SJSA1 (cell line): ENCODE measurements around the gene SLC26A2. TPM values are rescaled to one million over a fixed set of nuclear protein-coding genes. Genes with fewer than 3 reads are reported as not detected.

ENCODE experiments used
- DNase-seq, 2 experiments: peaks; one replicate each; pipeline ENCODE4 v3.0.0-alpha.2; 2015 to 2020; ENCODE audit warnings: low spot score in 2 of 2, low read depth in 1 of 2
- H3K27ac ChIP-seq: fragments of 250-450 bp; sonication (Bioruptor Pico); 2 replicates; pipeline ENCODE4 v1.5.1; 2020; ENCODE audit warnings: mild to moderate bottlenecking, moderate library complexity
- H3K27me3 ChIP-seq: fragments of 250-450 bp; sonication (Bioruptor Pico); replicated peaks from 2 replicates; pipeline ENCODE4 v1.5.1; 2020; ENCODE audit warnings: mild to moderate bottlenecking, moderate library complexity
- H3K36me3 ChIP-seq: fragments of 250-450 bp; sonication (Bioruptor Pico); 2 replicates; pipeline ENCODE4 v1.5.1; 2020; ENCODE audit warnings: mild to moderate bottlenecking
- H3K4me1 ChIP-seq: fragments of 250-450 bp; sonication (Bioruptor Pico); replicated peaks from 2 replicates; pipeline ENCODE4 v1.6.1; 2021; ENCODE audit warnings: mild to moderate bottlenecking
- H3K4me3 ChIP-seq: fragments of 250-450 bp; sonication (Bioruptor Pico); 2 replicates; pipeline ENCODE4 v1.5.1; 2020; ENCODE audit warnings: mild to moderate bottlenecking
- H3K9me3 ChIP-seq: fragments of 250-450 bp; sonication (Bioruptor Pico); replicated peaks from 2 replicates; pipeline ENCODE4 v1.5.1; 2020; ENCODE audit warnings: mild to moderate bottlenecking
- total RNA-seq: library from RNA; depleted of rRNA; stranded (reverse); fragments of >200 nt; shearing (Covaris generic); gene quantifications from 2 replicates; pipeline ENCODE4 v1.2.3, GENCODE V29; 2014; rRNA removed

SLC26A2 gene
- total RNA-seq = 24.5 and 39.0 TPM in 2 replicates

GRCh38 chr5:149960272-149961185 lies at the start of gene SLC26A2:
SLC26A2 (plus strand) TSS chr5:149960758; CDS start chr5:149977653, 16,895 bp downstream.
- H3K4me3 ChIP-seq = peak within 1 kb of the TSS; percentile 66
- H3K9me3 ChIP-seq = no peaks in the 10 kb centered on the region
- H3K36me3 ChIP-seq = peaks cover 10% of the 10 kb centered on the region; the same call in 1 of the 2 replicates
- peak within 1 kb of the TSS; percentile 67 for H3K27ac ChIP-seq
- no peaks in the 10 kb centered on the region for H3K27me3 ChIP-seq
- peak; percentile 99 for DNase-seq
- peaks cover 26% of the 10 kb centered on the region for H3K4me1 ChIP-seq

- Histone ChIP-seq H3K27ac (no peak overlapping the region), H3K27me3 (no peaks in the 10 kb centered on the region), H3K36me3 (no peaks in the 10 kb centered on the region), H3K4me3 (no peak overlapping the region), H3K9me3 (0 out of 2 replicates have a peak, but pooled peaks cover 5% of the 10 kb centered on the region), H3K4me1 (peaks cover 12% of the 10 kb centered on the region)
- no peak for DNase-seq
Observed at GRCh38 chr5:149911031-149911430, 49.5 kb upstream of the SLC26A2 start.

- DNase-seq = no peak
- no peak overlapping the region for H3K4me3 ChIP-seq
- 0 out of 2 replicates have a peak, but pooled peaks cover 5% of the 10 kb centered on the region for H3K9me3 ChIP-seq
- peaks cover 21% of the 10 kb centered on the region for H3K4me1 ChIP-seq
- no peak overlapping the region for H3K27ac ChIP-seq
- H3K27me3 ChIP-seq = no peaks in the 10 kb centered on the region
- H3K36me3 ChIP-seq = no peaks in the 10 kb centered on the region
Observed at GRCh38 chr5:149912226-149912871, 48.2 kb upstream of the SLC26A2 start.

- no peak overlapping the region for H3K27ac ChIP-seq
- H3K36me3 ChIP-seq = no peaks in the 10 kb centered on the region
- peaks cover 23% of the 10 kb centered on the region for H3K4me1 ChIP-seq
- no peak overlapping the region for H3K4me3 ChIP-seq
- DNase-seq = no peak
- H3K9me3 ChIP-seq = no peaks in the 10 kb centered on the region
- no peaks in the 10 kb centered on the region for H3K27me3 ChIP-seq
Observed at GRCh38 chr5:149913436-149914419, 46.8 kb upstream of the SLC26A2 start.

- Histone ChIP-seq H3K27ac (no peak overlapping the region), H3K27me3 (no peaks in the 10 kb centered on the region), H3K4me3 (no peak overlapping the region), H3K36me3 (no peaks in the 10 kb centered on the region), H3K9me3 (no peaks in the 10 kb centered on the region), H3K4me1 (peaks cover 23% of the 10 kb centered on the region)
- no peak for DNase-seq
Observed at GRCh38 chr5:149915392-149916260, 44.9 kb upstream of the SLC26A2 start.

- H3K27ac ChIP-seq = no peak overlapping the region
- DNase-seq = no peak
- no peaks in the 10 kb centered on the region for H3K9me3 ChIP-seq
- peaks cover 23% of the 10 kb centered on the region for H3K4me1 ChIP-seq
- no peak overlapping the region for H3K4me3 ChIP-seq
- no peaks in the 10 kb centered on the region for H3K27me3 ChIP-seq
- no peaks in the 10 kb centered on the region for H3K36me3 ChIP-seq
Observed at GRCh38 chr5:149916334-149917072, 44.1 kb upstream of the SLC26A2 start.

- Histone ChIP-seq H3K9me3 (no peaks in the 10 kb centered on the region), H3K36me3 (no peaks in the 10 kb centered on the region), H3K27ac (no peak overlapping the region), H3K27me3 (no peaks in the 10 kb centered on the region), H3K4me1 (peaks cover 23% of the 10 kb centered on the region), H3K4me3 (no peak overlapping the region)
- no peak for DNase-seq
Observed at GRCh38 chr5:149917073-149917676, 43.4 kb upstream of the SLC26A2 start.

- Histone ChIP-seq H3K27me3 (no peaks in the 10 kb centered on the region), H3K4me1 (peaks cover 8% of the 10 kb centered on the region), H3K27ac (no peak overlapping the region), H3K9me3 (no peaks in the 10 kb centered on the region), H3K4me3 (no peak overlapping the region), H3K36me3 (no peaks in the 10 kb centered on the region)
- no peak for DNase-seq
Observed at GRCh38 chr5:149921597-149921996, 39.0 kb upstream of the SLC26A2 start.

GRCh38 chr5:149922950-149923349 lies 37.6 kb upstream of the SLC26A2 start:
- Histone ChIP-seq H3K27ac (no peak overlapping the region), H3K36me3 (no peaks in the 10 kb centered on the region), H3K4me3 (no peak overlapping the region), H3K4me1 (no peaks in the 10 kb centered on the region; the same call in 1 of the 2 replicates), H3K9me3 (no peaks in the 10 kb centered on the region), H3K27me3 (no peaks in the 10 kb centered on the region)
- no peak for DNase-seq

GRCh38 chr5:149924486-149924885 lies 36.1 kb upstream of the SLC26A2 start:
- DNase-seq = no peak
- no peaks in the 10 kb centered on the region for H3K9me3 ChIP-seq

GRCh38 chr5:149930043-149930748 lies 30.4 kb upstream of the SLC26A2 start:
- no peak for DNase-seq
- 0 out of 2 replicates have a peak, but pooled peaks cover 5% of the 10 kb centered on the region for H3K4me1 ChIP-seq
- H3K27me3 ChIP-seq = no peaks in the 10 kb centered on the region
- H3K9me3 ChIP-seq = no peaks in the 10 kb centered on the region
- no peaks in the 10 kb centered on the region for H3K36me3 ChIP-seq
- no peak overlapping the region for H3K4me3 ChIP-seq
- no peak overlapping the region for H3K27ac ChIP-seq

More at GRCh38 chr5:149924486-149924885, 36.1 kb upstream of the SLC26A2 start:
- no peaks in the 10 kb centered on the region for H3K27me3 ChIP-seq
- no peak overlapping the region for H3K4me3 ChIP-seq
- H3K36me3 ChIP-seq = no peaks in the 10 kb centered on the region
- H3K27ac ChIP-seq = no peak overlapping the region
- no peaks in the 10 kb centered on the region; the same call in 1 of the 2 replicates for H3K4me1 ChIP-seq
